GM19238 (cell line): ENCODE results near the gene UQCRC2.
A peak's percentile ranks its signal among the peaks of the same experiment; 100 is the strongest.
"Not testable (repeated sequence)": the region's sequence is repeated elsewhere in the genome, so short reads cannot be mapped to it uniquely, and the experiment has no call there.

Source experiments
- DNase-seq: peaks from one replicate; pipeline ENCODE4 v3.0.0; 2011; ENCODE audit warnings: low spot score; ENCODE audit not compliant: insufficient read length

The UQCRC2 gene

GRCh38 chr16:21982108-21982507 is 28.9 kb downstream of the UQCRC2 start:
- DNase-seq: no peak

GRCh38 chr16:21984062-21984461 is 30.9 kb downstream of the UQCRC2 start:
- DNase-seq: no peak

- no peak for DNase-seq
Measured at GRCh38 chr16:21985524-21985923, 32.4 kb downstream of the UQCRC2 start.

GRCh38 chr16:21986692-21987246 is 33.6 kb downstream of the UQCRC2 start:
- DNase-seq: no peak

- DNase-seq: no peak
Measured at GRCh38 chr16:21987498-21987897, 34.3 kb downstream of the UQCRC2 start.

- no peak for DNase-seq
Measured at GRCh38 chr16:21989133-21989532, 36.0 kb downstream of the UQCRC2 start.

- DNase-seq: no peak
Measured at GRCh38 chr16:21989751-21990150, 36.6 kb downstream of the UQCRC2 start.

GRCh38 chr16:21990381-21990944 is 37.3 kb downstream of the UQCRC2 start:
- no peak for DNase-seq

GRCh38 chr16:21991621-21992020 is 38.5 kb downstream of the UQCRC2 start:
- no peak for DNase-seq

- no peak for DNase-seq
Measured at GRCh38 chr16:21994856-21995465, 41.8 kb downstream of the UQCRC2 start.

- DNase-seq: no peak
Measured at GRCh38 chr16:21996923-21997696, 43.9 kb downstream of the UQCRC2 start.

- no peak for DNase-seq
Measured at GRCh38 chr16:21997697-21998480, 44.7 kb downstream of the UQCRC2 start.

- DNase-seq: no peak
Measured at GRCh38 chr16:22001591-22001990, 48.4 kb downstream of the UQCRC2 start.

GRCh38 chr16:22002047-22002446 is 48.9 kb downstream of the UQCRC2 start:
- not testable (repeated sequence) for DNase-seq

GRCh38 chr16:22003195-22003594 is 50.0 kb downstream of the UQCRC2 start:
- DNase-seq: no peak

- DNase-seq: no peak
Measured at GRCh38 chr16:22004341-22004740, 51.2 kb downstream of the UQCRC2 start.

GRCh38 chr16:22005746-22006145 is 52.6 kb downstream of the UQCRC2 start:
- no peak for DNase-seq

GRCh38 chr16:22006636-22007035 is 53.5 kb downstream of the UQCRC2 start:
- DNase-seq: no peak

GRCh38 chr16:22007159-22007508 is 54.0 kb downstream of the UQCRC2 start:
- no peak for DNase-seq

GRCh38 chr16:22007509-22008214 is 54.5 kb downstream of the UQCRC2 start, which contains the start of gene MOSMO:
Gene MOSMO, plus strand, starts transcription at chr16:22008111. Its CDS starts 191 bp downstream, at chr16:22008302.
- peak; percentile 81 for DNase-seq
